IMR-90 (cell line): ENCODE data around the gene TRIM2. TPM values are rescaled to one million over a fixed set of nuclear protein-coding genes. Genes with fewer than 3 reads are reported as not detected.

Experiments used
- ATAC-seq: fragments of 200-7000 bp; cut with Tn5 transposase; 2 replicates; pipeline ENCODE4 v1.9.1; 2020; ENCODE audit warnings: low read depth, mild to moderate bottlenecking, moderate library complexity
- BruUV-seq: library from RNA; stranded (reverse); fragments of 400-500 nt; replicated peaks from 2 replicates; lab custom pipeline; 2021; lab: Mats Ljungman, UMichigan
- CTCF ChIA-PET: fragments of 300-600 bp; formaldehyde crosslinking; extraction: SDS; loops from one replicate; lab custom pipeline; 2021; ENCODE audit warnings: antibody characterized with exemption; lab: Yijun Ruan, JAX
- POLR2A ChIA-PET: fragments of 300-600 bp; sonication (Branson Sonifier 250); formaldehyde crosslinking; loops from one replicate; lab custom pipeline; 2022; ENCODE audit warnings: antibody characterized with exemption; ENCODE audit not compliant: unreplicated experiment; lab: Charles Lee
- DNase-seq: peaks from one replicate; pipeline ENCODE4 v3.0.0; 2013
- H2AFZ ChIP-seq: replicated peaks from 2 replicates; pipeline ENCODE3; 2013; ENCODE audit warnings: low read length, mild to moderate bottlenecking; ENCODE audit not compliant: poor library complexity
- H2AK5ac ChIP-seq: 2 replicates; pipeline ENCODE4 v1.6.1; 2013; ENCODE audit warnings: low read depth, low read length, inconsistent platforms
- H2AK9ac ChIP-seq: replicated peaks from 2 replicates; pipeline ENCODE3; 2013; ENCODE audit warnings: mild to moderate bottlenecking, low read depth, low read length, moderate library complexity; ENCODE audit not compliant: poor library complexity
- H2BK120ac ChIP-seq: 2 replicates; pipeline ENCODE4 v1.6.1; 2013; ENCODE audit warnings: low read depth, low read length, inconsistent platforms
- H2BK15ac ChIP-seq: 3 replicates; pipeline ENCODE4 v1.6.1; 2013; ENCODE audit warnings: low read depth, low read length, inconsistent platforms
- H2BK20ac ChIP-seq: 2 replicates; pipeline ENCODE4 v1.6.1; 2013; ENCODE audit warnings: low read depth, mild to moderate bottlenecking, inconsistent platforms, low read length, moderate library complexity
- H2BK5ac ChIP-seq: 2 replicates; pipeline ENCODE4 v1.6.1; 2013; ENCODE audit warnings: mild to moderate bottlenecking, low read depth, low read length, inconsistent platforms; ENCODE audit not compliant: poor library complexity, severe bottlenecking
- H3K14ac ChIP-seq: replicated peaks from 2 replicates; pipeline ENCODE4 v1.6.1; 2013; ENCODE audit warnings: low read depth, low read length, inconsistent platforms
- H3K18ac ChIP-seq: 2 replicates; pipeline ENCODE4 v1.6.1; 2013; ENCODE audit warnings: low read depth, low read length, control low read depth
- H3K23ac ChIP-seq: 2 replicates; pipeline ENCODE4 v1.6.1; 2013; ENCODE audit warnings: low read depth, low read length, inconsistent platforms
- H3K27ac ChIP-seq: 2 replicates; pipeline ENCODE4 v1.5.1; 2013; ENCODE audit warnings: mild to moderate bottlenecking, control low read depth, low read length; ENCODE audit not compliant: insufficient read depth
- H3K27me3 ChIP-seq: 2 replicates; pipeline ENCODE4 v1.6.1; 2013; ENCODE audit warnings: low read length; ENCODE audit not compliant: control insufficient read depth, insufficient read depth
- H3K36me3 ChIP-seq: 2 replicates; pipeline ENCODE4 v1.6.1; 2013; ENCODE audit warnings: low read length, mixed read lengths; ENCODE audit not compliant: control insufficient read depth, insufficient read depth
- H3K4ac ChIP-seq: 2 replicates; pipeline ENCODE4 v1.6.1; 2013; ENCODE audit warnings: low read depth, low read length, inconsistent platforms
- H3K4me1 ChIP-seq: 2 replicates; pipeline ENCODE4 v1.6.1; 2013; ENCODE audit warnings: low read length, mixed read lengths; ENCODE audit not compliant: control insufficient read depth, insufficient read depth
- H3K4me2 ChIP-seq: 2 replicates; pipeline ENCODE4 v1.6.1; 2013; ENCODE audit warnings: low read depth, mild to moderate bottlenecking, control low read depth, low read length, moderate library complexity
- H3K4me3 ChIP-seq: 2 replicates; pipeline ENCODE4 v1.5.1; 2013; ENCODE audit warnings: low read depth, mild to moderate bottlenecking, control low read depth, low read length, moderate library complexity; ENCODE audit not compliant: insufficient read depth
- H3K56ac ChIP-seq: 2 replicates; pipeline ENCODE4 v1.6.1; 2013; ENCODE audit warnings: low read length, inconsistent platforms; ENCODE audit not compliant: insufficient read depth; ENCODE audit errors: extremely low read depth
- H3K79me1 ChIP-seq, 2 experiments: 2 replicates each; pipeline ENCODE4 v1.6.1; 2013; ENCODE audit warnings: low read length in 2 of 2, inconsistent platforms in 1 of 2, low read depth in 1 of 2
- H3K9ac ChIP-seq: 2 replicates; pipeline ENCODE4 v1.6.1; 2013; ENCODE audit warnings: low read depth, low read length, control low read depth
- H3K9me1 ChIP-seq: 2 replicates; pipeline ENCODE4 v1.6.1; 2013; ENCODE audit warnings: low read length, inconsistent platforms; ENCODE audit not compliant: insufficient read depth
- H3K9me3 ChIP-seq: 2 replicates; pipeline ENCODE4 v1.6.1; 2013; ENCODE audit warnings: low read length; ENCODE audit not compliant: control insufficient read depth, insufficient read depth
- H4K20me1 ChIP-seq: 2 replicates; pipeline ENCODE4 v1.6.1; 2013; ENCODE audit warnings: low read length, inconsistent platforms; ENCODE audit not compliant: insufficient read depth
- H4K5ac ChIP-seq: 2 replicates; pipeline ENCODE4 v1.6.1; 2013; ENCODE audit warnings: mild to moderate bottlenecking, low read depth, low read length, control low read depth
- H4K8ac ChIP-seq, 2 experiments: 2 replicates each; pipeline ENCODE4 v1.6.1; 2013; ENCODE audit warnings: low read depth in 2 of 2, low read length in 2 of 2, control low read depth in 1 of 2, inconsistent platforms in 1 of 2
- H4K91ac ChIP-seq: 2 replicates; pipeline ENCODE4 v1.6.1; 2013; ENCODE audit warnings: low read depth, low read length, inconsistent platforms; ENCODE audit not compliant: insufficient read depth
- MAFK ChIP-seq: IDR thresholded peaks from 2 replicates; pipeline ENCODE4 v1.6.1; 2012; ENCODE audit warnings: low read depth, low read length, improper control_type of control experiment
- MXI1 ChIP-seq: IDR thresholded peaks from 2 replicates; pipeline ENCODE4 v1.6.1; 2012; ENCODE audit warnings: low read depth, mild to moderate bottlenecking, low read length, moderate library complexity, borderline replicate concordance
- RCOR1 ChIP-seq: IDR thresholded peaks from 2 replicates; pipeline ENCODE4 v1.6.1; 2012; ENCODE audit warnings: mild to moderate bottlenecking, low read length, improper control_type of control experiment; ENCODE audit not compliant: insufficient replicate concordance
- WGBS, 2 experiments: methylation state at CpG; one replicate each; pipeline versions ENCODE4 v1.1.5 to v1.1.7; 2013; ENCODE audit warnings: missing lambda C conversion rate in 2 of 2; ENCODE audit not compliant: insufficient read length in 1 of 2; ENCODE audit errors: extremely low coverage in 2 of 2; 5-methylcytosine and 5-hydroxymethylcytosine counted together
- dilution Hi-C: fragments of 300-500 bp; cut with HindIII; formaldehyde crosslinking; loops from one replicate; pipeline ENCODE4 v1.14.3; 2018; ENCODE audit warnings: low sequenced_read_pairs; ENCODE audit not compliant: unreplicated experiment
- in situ Hi-C: fragments of 300-500 bp; cut with MboI; formaldehyde crosslinking; loops from 3 replicates; pipeline ENCODE4 v1.14.3; 2019; ENCODE audit warnings: low sequenced_read_pairs, inconsistent platforms, mixed read lengths
- intact Hi-C: fragments of 100-400 bp; cut with micrococcal nuclease; formaldehyde crosslinking; loops from 2 replicates; pipeline ENCODE4 v1.10.0; 2022
- polyA plus RNA-seq, 3 experiments: library from polyadenylated mRNA; depleted of rRNA; stranded (reverse); fragments of >200 nt; gene quantifications; 2 replicates each; pipeline ENCODE4 v1.2.3, GENCODE V29; 2012; ENCODE audit warnings: low replicate concordance in 1 of 3
- total RNA-seq: library from RNA; depleted of rRNA; stranded (reverse); fragments of >200 nt; gene quantifications from 2 replicates; pipeline ENCODE4 v1.2.3, GENCODE V29; 2012

Gene TRIM2
- total and polyA plus RNA-seq, 2 of the 4 experiments (the other 2 are of a cell fraction): 16.0 to 64.2 TPM

DNA sequence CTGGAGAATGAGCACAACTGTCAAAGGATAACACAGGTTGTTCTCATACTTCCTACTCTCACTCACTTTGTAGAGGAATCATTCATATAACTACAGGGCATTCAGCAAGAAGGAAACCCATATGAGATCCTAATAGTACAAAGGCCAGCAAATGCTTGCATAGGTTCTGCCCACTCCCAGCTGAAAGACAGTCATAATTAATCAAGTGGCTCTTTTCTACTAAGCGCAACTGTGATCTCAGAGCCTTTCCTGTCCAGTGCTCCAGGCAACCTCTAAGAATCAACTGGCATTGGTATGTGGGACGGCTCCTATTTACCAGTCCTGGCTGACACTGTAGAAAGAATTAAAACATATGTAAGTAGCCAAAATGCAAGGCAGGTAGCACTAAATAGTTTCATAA lies 121.3 kb downstream of the TRIM2 start:
- Histone ChIP-seq H2AK5ac (no peak overlapping the region), H3K27ac (no peak overlapping the region), H3K36me3 (peaks cover 11% of the 10 kb centered on the region), H2AK9ac (no peak overlapping the region), H2BK15ac (no peak overlapping the region), H3K18ac (no peak overlapping the region), H2BK120ac (no peak overlapping the region), H2AFZ (no peak overlapping the region), H3K79me1 (no peaks in the 10 kb centered on the region), H3K9me1 (no peaks in the 10 kb centered on the region), H3K27me3 (no peaks in the 10 kb centered on the region), H3K56ac (no peak overlapping the region), H3K9me3 (no peaks in the 10 kb centered on the region), H4K20me1 (no peaks in the 10 kb centered on the region), H4K5ac (no peak overlapping the region), H3K23ac (no peak overlapping the region), H3K4ac (no peak overlapping the region), H3K9ac (no peak overlapping the region), H2BK5ac (no peak overlapping the region), H3K4me3 (no peak overlapping the region), H3K14ac (no peak overlapping the region), H3K4me1 (no peaks in the 10 kb centered on the region), H4K91ac (no peak overlapping the region), H4K8ac (no peak overlapping the region), H2BK20ac (no peak overlapping the region), H3K4me2 (no peak overlapping the region)
- intact Hi-C loops: loop anchor here (10.0 kb wide), 1 partner anchor 481 kb away; no protein-coding TSS in a partner anchor
- DNase-seq (no peak), ATAC-seq (no peak)
- in situ Hi-C loops: no loop called here
- dilution Hi-C loops: no loop called here
- TF ChIP-seq RCOR1: no peak
- TF ChIP-seq MXI1: no peak
- no peak for TF ChIP-seq MAFK
- POLR2A ChIA-PET: no interaction called here
- no CpG with 5 or more reads among the region's 2 CpGs for WGBS, 2 experiments
- CTCF ChIA-PET: no interaction called here
- no TSS peak for BruUV-seq
